RWPE2 (cell line): ENCODE results near the gene SMIM13.

Experiments
- ATAC-seq: fragments of 200-7000 bp; cut with Tn5 transposase; 3 replicates; pipeline ENCODE4 v1.9.1; 2021; ENCODE audit warnings: low read depth
- DNase-seq: peaks from one replicate; pipeline ENCODE4 v3.0.0-alpha.2; 2020; ENCODE audit warnings: low spot score
- H3K27ac ChIP-seq: fragments of 450-650 bp; 2 replicates; pipeline ENCODE4 v1.5.1; 2017; ENCODE audit warnings: mild to moderate bottlenecking; ENCODE audit not compliant: poor library complexity, severe bottlenecking
- H3K27me3 ChIP-seq: fragments of 250-450 bp; sonication (Bioruptor Pico); 2 replicates; pipeline ENCODE4 v1.5.1; 2021; ENCODE audit warnings: mild to moderate bottlenecking, moderate library complexity; ENCODE audit not compliant: insufficient read depth, poor library complexity, severe bottlenecking
- H3K36me3 ChIP-seq: fragments of 250-450 bp; sonication (Bioruptor Pico); 2 replicates; pipeline ENCODE4 v1.5.1; 2020; ENCODE audit warnings: low read depth, mild to moderate bottlenecking, moderate library complexity
- H3K4me1 ChIP-seq: fragments of 250-450 bp; sonication (Bioruptor Pico); 2 replicates; pipeline ENCODE4 v1.5.1; 2021; ENCODE audit warnings: mild to moderate bottlenecking, moderate library complexity; ENCODE audit not compliant: insufficient read depth, poor library complexity, severe bottlenecking
- H3K4me3 ChIP-seq: fragments of 250-450 bp; sonication (Bioruptor Pico); 2 replicates; pipeline ENCODE4 v1.5.1; 2021; ENCODE audit warnings: mild to moderate bottlenecking, moderate library complexity; ENCODE audit not compliant: severe bottlenecking
- H3K9me3 ChIP-seq: fragments of 250-450 bp; sonication (Bioruptor Pico); 2 replicates; pipeline ENCODE4 v1.5.1; 2021; ENCODE audit warnings: mild to moderate bottlenecking, moderate library complexity; ENCODE audit not compliant: severe bottlenecking
- TF ChIP-seq, protein P1 (sequence below): fragments of 450-650 bp; IDR thresholded peaks from one replicate; pipeline ENCODE4 v1.5.1; 2017; ENCODE audit warnings: mild to moderate bottlenecking, moderate library complexity; ENCODE audit not compliant: poor library complexity, severe bottlenecking

SMIM13 gene

DNA sequence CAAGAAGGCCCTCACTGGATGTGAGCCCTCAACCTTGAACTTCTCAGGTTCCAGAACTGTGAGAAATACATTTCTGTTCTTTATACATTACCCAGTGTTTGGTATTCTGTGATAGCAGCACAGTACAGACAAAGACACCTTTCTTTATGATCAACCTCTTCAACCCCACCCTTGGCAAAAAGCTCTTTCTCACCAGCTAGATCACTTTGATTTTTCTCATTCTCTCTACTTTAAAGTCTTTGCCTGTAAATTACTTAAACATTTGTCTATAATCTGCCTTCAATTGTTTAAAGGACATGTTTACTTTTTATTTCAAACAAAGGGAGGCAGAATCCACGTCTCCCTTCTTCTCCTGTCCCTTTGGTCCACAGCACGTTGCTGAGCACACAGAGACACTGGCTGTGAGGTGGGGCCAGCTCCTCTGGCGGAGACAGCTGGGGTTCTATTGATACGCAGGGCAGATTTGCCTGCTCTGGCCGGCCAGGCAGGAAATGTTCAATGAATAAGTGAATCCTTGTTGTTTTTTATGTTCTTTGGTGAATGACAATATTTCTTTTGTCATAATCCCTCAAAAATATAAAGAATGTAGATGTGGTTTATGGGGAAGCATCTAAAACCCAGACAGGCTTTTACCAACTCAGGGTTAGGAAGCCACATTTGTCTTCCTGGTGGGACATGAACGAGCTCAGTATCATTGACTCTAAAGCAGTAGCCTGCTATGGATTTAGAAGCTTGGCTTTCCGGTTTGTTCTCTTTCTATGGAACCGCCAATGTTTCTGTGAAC is 86.0 kb downstream of the SMIM13 start:
- ATAC-seq: no peak
- TF ChIP-seq, protein P1, sequence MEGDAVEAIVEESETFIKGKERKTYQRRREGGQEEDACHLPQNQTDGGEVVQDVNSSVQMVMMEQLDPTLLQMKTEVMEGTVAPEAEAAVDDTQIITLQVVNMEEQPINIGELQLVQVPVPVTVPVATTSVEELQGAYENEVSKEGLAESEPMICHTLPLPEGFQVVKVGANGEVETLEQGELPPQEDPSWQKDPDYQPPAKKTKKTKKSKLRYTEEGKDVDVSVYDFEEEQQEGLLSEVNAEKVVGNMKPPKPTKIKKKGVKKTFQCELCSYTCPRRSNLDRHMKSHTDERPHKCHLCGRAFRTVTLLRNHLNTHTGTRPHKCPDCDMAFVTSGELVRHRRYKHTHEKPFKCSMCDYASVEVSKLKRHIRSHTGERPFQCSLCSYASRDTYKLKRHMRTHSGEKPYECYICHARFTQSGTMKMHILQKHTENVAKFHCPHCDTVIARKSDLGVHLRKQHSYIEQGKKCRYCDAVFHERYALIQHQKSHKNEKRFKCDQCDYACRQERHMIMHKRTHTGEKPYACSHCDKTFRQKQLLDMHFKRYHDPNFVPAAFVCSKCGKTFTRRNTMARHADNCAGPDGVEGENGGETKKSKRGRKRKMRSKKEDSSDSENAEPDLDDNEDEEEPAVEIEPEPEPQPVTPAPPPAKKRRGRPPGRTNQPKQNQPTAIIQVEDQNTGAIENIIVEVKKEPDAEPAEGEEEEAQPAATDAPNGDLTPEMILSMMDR: no peak
- H3K9me3 ChIP-seq: peaks cover 3% of the 10 kb centered on the region
- no peak overlapping the region for H3K4me3 ChIP-seq
- H3K27me3 ChIP-seq: no peaks in the 10 kb centered on the region
- no peak overlapping the region for H3K27ac ChIP-seq
- DNase-seq: no peak
- 0 out of 2 replicates have a peak, but pooled peaks cover 4% of the 10 kb centered on the region for H3K36me3 ChIP-seq
- no peaks in the 10 kb centered on the region for H3K4me1 ChIP-seq

DNA sequence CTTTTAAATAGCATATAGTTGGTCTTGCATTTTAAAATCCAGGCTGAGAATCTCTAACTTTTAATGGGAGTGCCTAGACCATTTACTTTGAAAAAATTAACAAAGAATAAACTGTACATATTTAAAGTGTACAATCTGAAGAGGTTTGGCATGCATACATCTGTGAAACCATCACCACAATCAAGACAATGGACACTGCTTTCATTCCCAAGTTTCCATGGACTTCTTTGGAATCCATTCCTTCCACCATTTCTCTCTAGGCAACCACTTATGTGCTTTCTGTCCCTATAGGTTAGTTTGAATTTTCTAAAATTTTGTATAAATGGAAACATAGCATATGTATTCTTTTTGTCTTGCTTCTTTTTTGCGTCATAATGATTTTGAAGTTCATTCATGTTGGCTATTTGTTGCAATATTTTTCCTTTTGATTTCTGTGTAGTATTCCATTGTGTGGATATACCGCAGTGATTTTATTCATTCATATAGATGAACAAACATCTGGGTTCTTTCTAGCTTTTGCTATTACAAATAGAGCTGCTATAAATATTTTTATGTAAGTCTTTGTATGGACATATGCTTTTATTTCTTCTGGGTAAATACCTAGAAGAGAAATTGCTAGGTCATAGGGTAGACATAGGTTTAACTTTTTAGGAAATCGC is 88.0 kb downstream of the SMIM13 start:
- H3K27me3 ChIP-seq: no peaks in the 10 kb centered on the region
- no peak for DNase-seq
- H3K9me3 ChIP-seq: peaks cover 3% of the 10 kb centered on the region
- peaks cover 4% of the 10 kb centered on the region; the same call in 1 of the 2 replicates for H3K36me3 ChIP-seq
- no peak for ATAC-seq
- TF ChIP-seq, protein P1: no peak
- H3K4me1 ChIP-seq: no peaks in the 10 kb centered on the region
- no peak overlapping the region for H3K4me3 ChIP-seq
- no peak overlapping the region for H3K27ac ChIP-seq

DNA sequence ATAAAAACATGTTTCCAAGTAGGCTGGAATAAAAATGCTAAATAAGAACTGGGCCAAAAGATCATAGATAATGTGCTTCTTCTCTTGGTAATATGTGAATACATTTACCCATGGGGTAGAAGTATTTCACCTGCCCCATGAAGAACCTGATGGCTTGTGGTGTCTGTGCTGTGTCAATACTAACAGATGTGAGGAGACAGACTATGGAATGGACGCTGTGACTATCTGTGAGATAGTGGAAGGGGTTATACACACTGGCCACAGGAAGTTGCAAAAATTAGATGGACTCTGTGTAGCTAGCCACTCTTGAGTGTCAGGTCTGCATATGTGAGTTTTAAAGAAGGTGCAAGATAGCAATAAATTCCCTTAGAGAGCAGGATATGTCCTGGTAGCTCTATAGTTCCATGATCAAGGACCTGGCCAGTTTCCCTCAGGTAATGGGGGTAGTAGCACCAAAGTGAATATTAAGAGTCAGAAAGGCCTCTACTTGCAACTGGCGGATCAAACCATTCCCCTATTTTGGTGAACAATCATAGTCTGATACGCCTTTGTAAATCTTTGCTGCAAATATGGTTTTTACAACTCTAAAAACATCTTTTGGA is 90.2 kb downstream of the SMIM13 start:
- Histone ChIP-seq H3K36me3 (peaks cover 16% of the 10 kb centered on the region), H3K9me3 (peaks cover 3% of the 10 kb centered on the region), H3K4me3 (no peak overlapping the region), H3K27ac (no peak overlapping the region), H3K27me3 (no peaks in the 10 kb centered on the region), H3K4me1 (peaks cover 7% of the 10 kb centered on the region)
- ATAC-seq (no peak), DNase-seq (no peak)
- TF ChIP-seq, protein P1: no peak

DNA sequence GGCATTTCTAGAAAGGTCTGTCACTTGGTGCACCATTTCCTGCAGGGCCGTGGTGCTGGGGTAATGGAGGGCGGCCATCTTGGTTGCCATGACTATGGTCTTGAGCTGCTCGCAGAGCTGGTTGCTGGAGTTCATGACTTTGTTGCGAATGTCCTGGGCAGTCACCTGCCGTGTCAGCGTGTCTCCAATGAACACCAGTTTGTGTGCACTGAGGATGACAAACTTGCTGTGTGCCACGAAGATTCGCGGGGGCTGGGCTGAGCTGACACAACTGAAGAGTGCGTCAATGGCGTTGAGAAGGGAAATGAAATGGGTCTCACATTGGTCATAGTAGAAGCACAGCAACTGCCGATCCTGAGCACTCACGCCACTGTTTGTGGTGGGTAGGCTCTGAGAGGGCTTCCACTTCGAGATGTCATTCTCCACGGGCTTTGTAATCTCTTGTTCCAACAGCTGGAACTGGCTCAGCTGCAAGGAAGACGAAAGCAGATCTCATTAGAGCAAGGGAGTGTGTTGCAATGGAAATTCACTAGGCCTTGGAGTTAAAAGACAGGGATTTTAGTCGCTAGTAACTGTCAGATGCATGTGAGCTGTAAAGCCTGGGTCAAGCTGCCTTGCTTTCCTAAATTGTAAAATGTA is 91.7 kb downstream of the SMIM13 start:
- ATAC-seq: no peak
- no peak overlapping the region for H3K27ac ChIP-seq
- no peak overlapping the region for H3K4me3 ChIP-seq
- peaks cover 7% of the 10 kb centered on the region for H3K4me1 ChIP-seq
- no peaks in the 10 kb centered on the region for H3K27me3 ChIP-seq
- TF ChIP-seq, protein P1: no peak
- H3K36me3 ChIP-seq: peaks cover 20% of the 10 kb centered on the region
- no peak for DNase-seq
- H3K9me3 ChIP-seq: peaks cover 3% of the 10 kb centered on the region
